GM19468 (cell line): ENCODE results near the gene SFT2D3.

Experiments used
- ATAC-seq: cut with Tn5 transposase; IDR thresholded peaks from one replicate; pipeline ENCODE4 v1.9.1; 2021; ENCODE audit warnings: mild to moderate bottlenecking, moderate library complexity, moderate number of reproducible peaks; ENCODE audit not compliant: unreplicated experiment; ENCODE audit errors: extremely low read depth

SFT2D3 gene

GRCh38 chr2:127681288-127681804, 20.0 kb upstream of the SFT2D3 start:
- no peak for ATAC-seq

- no peak for ATAC-seq
These were observed 19.1 kb upstream of the SFT2D3 start for GRCh38 chr2:127681976-127682857.

- no peak for ATAC-seq
These were observed 18.2 kb upstream of the SFT2D3 start for GRCh38 chr2:127683056-127683455.

- ATAC-seq, result no peak
These were observed 17.5 kb upstream of the SFT2D3 start for GRCh38 chr2:127683757-127684156.

- no peak for ATAC-seq
These were observed 15.8 kb upstream of the SFT2D3 start for GRCh38 chr2:127685410-127686080.

- no peak for ATAC-seq
These were observed 12.9 kb upstream of the SFT2D3 start for GRCh38 chr2:127688405-127688804.

GRCh38 chr2:127690696-127691095, 10.6 kb upstream of the SFT2D3 start:
- ATAC-seq, result no peak

GRCh38 chr2:127694986-127695385, 6.3 kb upstream of the SFT2D3 start:
- no peak for ATAC-seq

GRCh38 chr2:127695491-127696472, 5.5 kb upstream of the SFT2D3 start:
- no peak for ATAC-seq

- no peak for ATAC-seq
These were observed 3.7 kb upstream of the SFT2D3 start for GRCh38 chr2:127697482-127698180.

GRCh38 chr2:127698553-127699355, 2.5 kb upstream of the SFT2D3 start:
- no peak for ATAC-seq

- ATAC-seq, result peak; percentile 56
These were observed 637 bp upstream of the SFT2D3 start for GRCh38 chr2:127700527-127701192.

GRCh38 chr2:127701651-127702394, 526 bp downstream of the SFT2D3 start:
- ATAC-seq, result peak; percentile 44

- ATAC-seq, result no peak
These were observed 1.2 kb downstream of the SFT2D3 start for GRCh38 chr2:127702395-127703009.

GRCh38 chr2:127703282-127703681, 2.0 kb downstream of the SFT2D3 start:
- ATAC-seq, result no peak

- no peak for ATAC-seq
These were observed 3.5 kb downstream of the SFT2D3 start for GRCh38 chr2:127704641-127705390.
